Duodenal mucosa (tissue), 2 donors: ENCODE data around the gene DPP10.

ENCODE experiments used
- H3K27ac ChIP-seq: one replicate; pipeline ENCODE4 v1.7.0; 2013; ENCODE audit warnings: low read depth, low read length
- H3K27me3 ChIP-seq, 2 donors: one replicate each; pipeline ENCODE4 v1.7.0; 2013; ENCODE audit warnings: low read length in 2 of 2, control low read depth in 1 of 2; ENCODE audit not compliant: insufficient read depth in 2 of 2, control insufficient read depth in 1 of 2
- H3K36me3 ChIP-seq, 2 donors: one replicate each; pipeline ENCODE4 v1.7.0; 2013; ENCODE audit warnings: low read length in 2 of 2, control low read depth in 1 of 2; ENCODE audit not compliant: insufficient read depth in 2 of 2, control insufficient read depth in 1 of 2
- H3K4me1 ChIP-seq, 2 donors: one replicate each; pipeline ENCODE4 v1.7.0; 2013; ENCODE audit warnings: low read length in 2 of 2, control low read depth in 1 of 2; ENCODE audit not compliant: insufficient read depth in 2 of 2, control insufficient read depth in 1 of 2
- H3K4me3 ChIP-seq, 2 donors: one replicate each; pipeline ENCODE4 v1.7.0; 2013; ENCODE audit warnings: low read length in 2 of 2, low read depth in 1 of 2
- H3K9ac ChIP-seq, 2 donors: one replicate each; pipeline ENCODE4 v1.7.0; 2013; ENCODE audit warnings: low read length in 2 of 2, low read depth in 1 of 2
- H3K9me3 ChIP-seq, 2 donors: one replicate each; pipeline ENCODE4 v1.7.0; 2013; ENCODE audit warnings: low read length in 2 of 2, control low read depth in 1 of 2; ENCODE audit not compliant: control insufficient read depth in 1 of 2

The DPP10 gene

GRCh38 chr2:114784046-114784445 is 341.6 kb downstream of the DPP10 start:
- Histone ChIP-seq H3K27ac (no peak overlapping the region), H3K9ac (no peak overlapping the region), H3K9me3 (no peaks in the 10 kb centered on the region), H3K27me3 (no peaks in the 10 kb centered on the region), H3K4me3 (no peak overlapping the region), H3K4me1 (no peaks in the 10 kb centered on the region), H3K36me3 (no peaks in the 10 kb centered on the region)

DNA sequence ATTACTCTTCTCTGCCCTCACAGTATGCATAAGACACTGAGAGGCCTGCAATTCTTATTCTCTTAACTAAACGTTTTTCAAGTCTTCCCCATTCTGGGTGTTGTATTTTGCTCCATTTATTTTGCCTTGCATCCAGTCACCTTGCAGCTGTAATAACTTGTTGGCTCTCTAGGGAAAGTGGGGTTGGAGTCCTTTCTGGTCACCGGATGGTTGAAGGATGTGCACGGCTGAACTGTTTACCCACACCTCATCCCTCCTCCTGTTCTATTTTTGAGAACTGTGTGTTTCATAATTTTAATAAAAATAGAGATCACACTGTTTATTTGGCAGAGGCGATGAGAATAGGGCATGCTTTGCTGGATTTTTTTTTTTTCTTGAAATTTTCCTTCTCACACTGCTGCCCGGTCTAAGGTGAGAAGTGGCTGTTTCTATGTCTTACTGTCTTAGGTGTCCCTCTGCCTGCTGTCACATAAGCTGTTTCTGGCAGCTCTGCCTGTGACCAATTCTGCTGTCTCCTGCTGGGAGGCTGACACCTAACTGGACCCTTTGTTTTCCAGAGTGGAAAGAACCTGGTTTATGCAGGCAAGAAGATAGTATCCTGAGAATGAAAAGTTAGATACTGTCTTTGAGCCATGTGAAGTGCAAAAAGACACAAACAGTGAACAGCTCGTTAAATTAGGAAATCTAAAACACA is 342.6 kb downstream of the DPP10 start:
- H3K27ac ChIP-seq: no peak overlapping the region
- H3K4me1 ChIP-seq: no peaks in the 10 kb centered on the region
- H3K27me3 ChIP-seq: no peaks in the 10 kb centered on the region
- no peak overlapping the region for H3K9ac ChIP-seq
- no peaks in the 10 kb centered on the region for H3K9me3 ChIP-seq
- no peak overlapping the region for H3K4me3 ChIP-seq
- no peaks in the 10 kb centered on the region for H3K36me3 ChIP-seq

DNA sequence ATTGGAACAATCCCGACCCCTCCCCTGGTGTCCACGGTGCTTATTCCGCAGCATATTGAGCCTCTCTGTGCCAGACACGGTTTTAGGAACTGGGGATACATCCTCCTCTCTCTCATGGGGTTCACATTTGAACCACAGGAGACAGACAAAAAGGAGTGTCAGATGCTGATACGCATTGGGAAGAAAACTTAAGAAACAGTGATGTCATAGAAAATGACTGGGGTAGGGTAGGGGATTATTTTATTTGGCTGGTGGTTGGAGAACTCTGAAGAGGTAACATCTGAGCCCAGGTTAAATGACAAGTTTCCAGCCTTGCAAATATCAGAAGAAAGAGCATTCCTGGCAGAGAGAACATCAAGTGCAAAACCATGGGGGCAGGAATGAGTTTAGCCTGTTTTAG is 344.5 kb downstream of the DPP10 start:
- no peaks in the 10 kb centered on the region for H3K27me3 ChIP-seq
- no peaks in the 10 kb centered on the region for H3K9me3 ChIP-seq
- no peaks in the 10 kb centered on the region for H3K4me1 ChIP-seq
- no peak overlapping the region for H3K9ac ChIP-seq
- H3K4me3 ChIP-seq: no peak overlapping the region
- no peak overlapping the region for H3K27ac ChIP-seq
- no peaks in the 10 kb centered on the region for H3K36me3 ChIP-seq

DNA sequence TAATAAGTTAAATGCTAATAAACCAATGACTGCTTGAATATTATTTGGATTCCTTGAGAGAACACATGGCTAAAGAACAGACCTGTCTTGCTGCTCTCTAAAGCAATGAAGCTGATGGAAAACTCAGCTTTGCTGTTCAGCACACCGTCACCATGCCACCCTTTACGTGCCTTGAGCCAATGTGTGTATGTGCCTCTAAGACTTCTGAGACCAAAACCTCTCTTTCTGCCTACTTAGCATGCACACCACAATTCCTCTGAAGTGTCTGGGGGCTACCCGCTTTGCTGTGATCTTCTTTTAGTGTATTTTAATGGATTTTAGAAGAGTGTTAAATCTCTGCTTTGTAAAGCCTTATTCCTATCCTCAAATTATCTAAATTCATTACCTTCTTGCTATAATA is 345.0 kb downstream of the DPP10 start:
- Histone ChIP-seq H3K27me3 (no peaks in the 10 kb centered on the region), H3K36me3 (no peaks in the 10 kb centered on the region), H3K9ac (no peak overlapping the region), H3K27ac (no peak overlapping the region), H3K9me3 (no peaks in the 10 kb centered on the region), H3K4me1 (no peaks in the 10 kb centered on the region), H3K4me3 (no peak overlapping the region)

DNA sequence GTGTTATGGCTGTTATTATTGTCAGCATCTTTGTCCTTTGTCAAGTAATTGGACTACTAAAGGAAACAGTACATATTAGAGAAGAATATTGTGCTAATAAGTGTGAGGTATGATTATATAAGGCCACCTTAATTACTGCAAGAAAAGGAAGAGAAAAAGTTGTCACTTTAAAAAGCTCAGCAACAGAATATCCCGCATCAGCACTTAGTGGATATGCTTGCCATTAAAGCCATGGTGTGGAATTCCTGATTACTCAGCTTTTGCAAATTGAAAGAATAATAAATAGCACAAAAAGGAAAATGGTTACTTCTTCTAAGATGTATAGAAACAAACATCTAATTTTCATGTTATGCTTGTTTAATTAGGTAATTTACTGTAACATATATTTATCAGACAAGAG is 347.5 kb downstream of the DPP10 start:
- Histone ChIP-seq H3K27me3 (no peaks in the 10 kb centered on the region), H3K9me3 (no peaks in the 10 kb centered on the region), H3K4me3 (no peak overlapping the region), H3K9ac (no peak overlapping the region), H3K4me1 (no peaks in the 10 kb centered on the region), H3K36me3 (no peaks in the 10 kb centered on the region), H3K27ac (no peak overlapping the region)

DNA sequence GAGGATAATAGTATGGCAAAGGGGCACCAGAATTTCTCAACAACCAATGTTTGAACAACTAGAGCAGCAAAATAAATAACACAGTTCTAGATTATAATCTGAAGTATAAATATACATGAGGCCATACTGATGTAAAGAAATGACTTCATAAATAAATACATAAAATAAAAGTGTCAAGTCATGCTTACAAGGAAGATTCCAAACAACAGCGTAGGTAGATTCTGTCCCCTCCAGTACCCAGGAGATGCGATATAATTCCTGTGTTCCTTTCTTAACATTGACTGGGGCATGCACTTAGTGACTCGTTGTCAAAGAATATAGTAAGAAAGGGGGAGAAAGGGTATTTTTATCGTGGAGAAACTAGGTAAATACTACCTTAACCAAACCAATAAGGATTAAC is 355.1 kb downstream of the DPP10 start:
- no peak overlapping the region for H3K27ac ChIP-seq
- no peaks in the 10 kb centered on the region for H3K36me3 ChIP-seq
- H3K9ac ChIP-seq: no peak overlapping the region
- no peaks in the 10 kb centered on the region for H3K9me3 ChIP-seq
- no peaks in the 10 kb centered on the region for H3K4me1 ChIP-seq
- H3K4me3 ChIP-seq: no peak overlapping the region
- no peaks in the 10 kb centered on the region for H3K27me3 ChIP-seq

- Histone ChIP-seq H3K4me1 (no peaks in the 10 kb centered on the region), H3K9me3 (no peaks in the 10 kb centered on the region), H3K4me3 (no peak overlapping the region), H3K36me3 (no peaks in the 10 kb centered on the region), H3K9ac (no peak overlapping the region), H3K27ac (no peak overlapping the region), H3K27me3 (no peaks in the 10 kb centered on the region)
These were observed 355.5 kb downstream of the DPP10 start for GRCh38 chr2:114797942-114798341.

DNA sequence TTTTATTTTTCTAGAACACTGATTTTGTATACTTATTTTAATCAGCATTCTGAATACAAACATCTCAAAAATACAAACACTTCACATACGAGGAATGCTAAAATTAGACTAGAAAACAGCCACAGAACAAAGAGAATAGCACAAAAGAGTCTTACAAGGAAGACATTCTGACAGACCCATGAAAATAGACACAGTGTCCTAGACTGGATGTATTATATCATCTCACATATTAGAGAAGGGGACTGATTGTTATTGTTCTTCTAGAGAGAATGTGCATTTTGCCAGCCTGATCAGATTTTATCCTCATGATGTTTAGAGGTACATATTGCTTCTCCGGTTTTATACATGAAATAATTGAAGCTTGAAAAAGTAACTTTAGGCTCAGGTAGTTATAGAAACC is 357.9 kb downstream of the DPP10 start:
- Histone ChIP-seq H3K4me1 (no peaks in the 10 kb centered on the region), H3K9ac (no peak overlapping the region), H3K9me3 (no peaks in the 10 kb centered on the region), H3K27me3 (no peaks in the 10 kb centered on the region), H3K27ac (no peak overlapping the region), H3K36me3 (no peaks in the 10 kb centered on the region), H3K4me3 (no peak overlapping the region)

GRCh38 chr2:114805195-114805594 is 362.8 kb downstream of the DPP10 start:
- Histone ChIP-seq H3K27me3 (no peaks in the 10 kb centered on the region), H3K4me1 (no peaks in the 10 kb centered on the region), H3K9me3 (no peaks in the 10 kb centered on the region), H3K27ac (no peak overlapping the region), H3K4me3 (no peak overlapping the region), H3K36me3 (no peaks in the 10 kb centered on the region), H3K9ac (no peak overlapping the region)

GRCh38 chr2:114810092-114810491 is 367.7 kb downstream of the DPP10 start:
- Histone ChIP-seq H3K9ac (no peak overlapping the region), H3K9me3 (no peaks in the 10 kb centered on the region)

DNA sequence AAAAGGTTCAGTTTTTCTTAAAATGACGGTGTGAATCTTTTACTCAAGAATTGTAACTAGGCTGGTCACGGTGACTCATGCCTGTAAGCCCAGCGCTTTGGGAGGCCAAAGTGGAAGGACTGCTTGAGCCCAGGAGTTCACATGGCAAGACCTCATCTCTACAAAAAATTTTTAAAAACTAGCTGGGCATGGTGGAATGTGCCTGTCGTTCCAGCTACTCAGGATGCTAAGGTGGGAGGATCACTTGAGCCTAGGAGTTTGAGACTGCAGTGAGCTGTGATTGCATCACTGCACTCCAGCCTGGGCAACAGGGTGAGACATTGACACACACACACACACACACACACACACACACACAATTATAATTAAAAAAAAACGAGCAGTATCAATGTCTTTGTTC is 369.8 kb downstream of the DPP10 start:
- H3K36me3 ChIP-seq: no peaks in the 10 kb centered on the region
- H3K9ac ChIP-seq: no peak overlapping the region
- H3K4me3 ChIP-seq: no peak overlapping the region
- H3K9me3 ChIP-seq: no peaks in the 10 kb centered on the region
- H3K4me1 ChIP-seq: no peaks in the 10 kb centered on the region
- no peak overlapping the region for H3K27ac ChIP-seq
- no peaks in the 10 kb centered on the region for H3K27me3 ChIP-seq

More at GRCh38 chr2:114810092-114810491, 367.7 kb downstream of the DPP10 start:
- H3K27ac ChIP-seq: no peak overlapping the region
- no peak overlapping the region for H3K4me3 ChIP-seq
- no peaks in the 10 kb centered on the region for H3K27me3 ChIP-seq
- no peaks in the 10 kb centered on the region for H3K36me3 ChIP-seq
- H3K4me1 ChIP-seq: no peaks in the 10 kb centered on the region
